HCT116 (cell line): ENCODE measurements around the gene SH3PXD2A. TPM values are rescaled to one million over a fixed set of nuclear protein-coding genes. Genes with fewer than 3 reads are reported as not detected.
"Not testable (repeated sequence)": the region's sequence is repeated elsewhere in the genome, so short reads cannot be mapped to it uniquely, and the experiment has no call there.

Experiments
- ATAC-seq: fragments of 200-7000 bp; cut with Tn5 transposase; 2 replicates; pipeline ENCODE4 v1.9.1; 2020; ENCODE audit warnings: mild to moderate bottlenecking, moderate library complexity
- BruUV-seq: library from RNA; stranded (reverse); fragments of 400-500 nt; replicated peaks from 2 replicates; lab custom pipeline; 2021; lab: Mats Ljungman, UMichigan
- CTCF ChIA-PET: fragments of 300-600 bp; sonication (Branson Sonifier 250); formaldehyde crosslinking; loops from one replicate; lab custom pipeline; 2021; ENCODE audit warnings: antibody characterized with exemption; lab: Charles Lee
- POLR2A ChIA-PET: fragments of 300-600, 350-600 bp; sonication (Branson Sonifier 250); formaldehyde crosslinking; loops from one replicate; lab custom pipeline; 2021; ENCODE audit warnings: antibody characterized with exemption; lab: Charles Lee
- RAD21 ChIA-PET, 2 experiments: fragments of 300-600 bp; sonication (Branson Sonifier 250); formaldehyde crosslinking; loops; one replicate each; lab custom pipeline; 2023; ENCODE audit warnings: low total read pairs in 2 of 2; ENCODE audit not compliant: uncharacterized antibody in 2 of 2, unreplicated experiment in 2 of 2, low non-redundant PET in 1 of 2; lab: Charles Lee
- DNase-seq: peaks from one replicate; pipeline ENCODE4 v3.0.0-alpha.2; 2010; ENCODE audit warnings: low read depth, low spot score
- H2AFZ ChIP-seq: fragments of 200-600 bp; shearing (Covaris generic), sonication (generic); 2 replicates; pipeline ENCODE4 v1.6.1; 2017; ENCODE audit warnings: low read depth, mixed run types, mixed read lengths, antibody characterized with exemption, low read length; ENCODE audit not compliant: poor library complexity, severe bottlenecking
- H3K27ac ChIP-seq: 2 replicates; pipeline ENCODE4 v1.5.1; 2012; ENCODE audit warnings: low read depth, low read length
- H3K27me3 ChIP-seq: fragments of 200-600 bp; sonication (generic); 2 replicates; pipeline ENCODE4 v1.6.1; 2016; ENCODE audit warnings: mixed run types, low read length, mixed read lengths; ENCODE audit not compliant: insufficient read depth
- H3K36me3 ChIP-seq, 2 experiments: fragments of 200-500 bp in 1 of 2; fragments of 200-600 bp in 1 of 2; sonication (Bioruptor generic) in 1 of 2; sonication (generic) in 1 of 2; 2 replicates each; pipeline versions ENCODE4 v1.5.1 to v1.6.1; 2014 to 2016; ENCODE audit warnings: low read length in 2 of 2, inconsistent platforms in 1 of 2, mixed read lengths in 1 of 2, mixed run types in 1 of 2; ENCODE audit not compliant: insufficient read depth in 2 of 2, control insufficient read depth in 1 of 2
- H3K4me1 ChIP-seq, 2 experiments: fragments of 200-600 bp in 1 of 2; sonication (generic) in 1 of 2; 2 replicates each; pipeline versions ENCODE4 v1.5.1 to v1.6.1; 2012 to 2017; ENCODE audit warnings: low read length in 2 of 2, inconsistent platforms in 1 of 2, mild to moderate bottlenecking in 1 of 2, mixed read lengths in 1 of 2, mixed run types in 1 of 2, moderate library complexity in 1 of 2; ENCODE audit not compliant: insufficient read depth in 2 of 2, control insufficient read depth in 1 of 2
- H3K4me2 ChIP-seq: fragments of 200-600 bp; sonication (generic); 2 replicates; pipeline ENCODE4 v1.6.1; 2017; ENCODE audit warnings: mixed run types, low read length, mixed read lengths
- H3K4me3 ChIP-seq, 2 experiments: fragments of 200-600 bp in 1 of 2; sonication (generic) in 1 of 2; replicated peaks in 1 of 2; 2 replicates each; pipeline ENCODE4 v1.5.1; 2011 to 2016; ENCODE audit warnings: low read length in 2 of 2, control low read depth in 1 of 2, low read depth in 1 of 2, mild to moderate bottlenecking in 1 of 2, mixed read lengths in 1 of 2, mixed run types in 1 of 2
- H3K79me2 ChIP-seq: fragments of 200-600 bp; sonication (generic); 2 replicates; pipeline ENCODE4 v1.6.1; 2017; ENCODE audit warnings: mild to moderate bottlenecking, mixed run types, low read length, moderate library complexity, mixed read lengths; ENCODE audit not compliant: insufficient read depth
- H3K9ac ChIP-seq: fragments of 200-600 bp; sonication (generic); 2 replicates; pipeline ENCODE4 v1.6.1; 2016; ENCODE audit warnings: low read length, mixed read lengths
- H3K9me2 ChIP-seq: fragments of 200-600 bp; sonication (generic), shearing (Covaris generic); 2 replicates; pipeline ENCODE4 v1.6.1; 2017; ENCODE audit warnings: mixed run types, mild to moderate bottlenecking, moderate library complexity; ENCODE audit not compliant: insufficient read depth
- H3K9me3 ChIP-seq, 2 experiments: fragments of 200-500 bp in 1 of 2; fragments of 200-600 bp in 1 of 2; sonication (Bioruptor generic) in 1 of 2; sonication (generic) in 1 of 2; 2 replicates each; pipeline ENCODE4 v1.6.1; 2014 to 2017; ENCODE audit warnings: low read length in 2 of 2, mixed read lengths in 2 of 2, inconsistent platforms in 1 of 2, low read depth in 1 of 2, mild to moderate bottlenecking in 1 of 2, mixed run types in 1 of 2, moderate library complexity in 1 of 2; ENCODE audit not compliant: control insufficient read depth in 1 of 2, insufficient read depth in 1 of 2
- H4K20me1 ChIP-seq: fragments of 200-600 bp; sonication (generic), shearing (Covaris generic); 2 replicates; pipeline ENCODE4 v1.6.1; 2017; ENCODE audit warnings: mixed run types, mild to moderate bottlenecking, moderate library complexity; ENCODE audit not compliant: insufficient read depth
- CTCF ChIP-seq, 3 experiments: fragments of 200-600 bp in 1 of 3; sonication (generic) in 1 of 3; IDR thresholded peaks in 2 of 3; conservative IDR thresholded peaks in 1 of 3; 2 replicates each; pipeline ENCODE4 v1.5.1; 2012 to 2017; ENCODE audit warnings: low read depth in 2 of 3, low read length in 2 of 3, antibody characterized with exemption in 1 of 3, borderline replicate concordance in 1 of 3, control low read depth in 1 of 3, mild to moderate bottlenecking in 1 of 3, mixed read lengths in 1 of 3, mixed run types in 1 of 3, moderate library complexity in 1 of 3; ENCODE audit not compliant: insufficient read depth in 1 of 3
- RAD21 ChIP-seq: IDR thresholded peaks from 2 replicates; pipeline ENCODE4 v1.6.1; 2012; ENCODE audit warnings: low read depth, mild to moderate bottlenecking
- YY1 ChIP-seq: IDR thresholded peaks from 2 replicates; pipeline ENCODE4 v1.6.1; 2011; ENCODE audit warnings: low read length, low read depth, moderate library complexity, mild to moderate bottlenecking; ENCODE audit not compliant: insufficient replicate concordance; ENCODE audit errors: extremely low read depth
- intact Hi-C: fragments of 100-400 bp; cut with micrococcal nuclease; formaldehyde crosslinking; loops from 2 replicates; pipeline ENCODE4 v1.10.0; 2022
- total RNA-seq: library from RNA; stranded (reverse); gene quantifications from one replicate; pipeline ENCODE4 v1.2.1, GENCODE V29; 2021; ENCODE audit not compliant: unreplicated experiment
- TF ChIP-seq, protein P1 (sequence below): IDR thresholded peaks from 2 replicates; pipeline ENCODE4 v1.6.1; 2012

SH3PXD2A gene
- total RNA-seq, 1 experiment from 2014 or later: 8.7 TPM

- RAD21 ChIA-PET: interaction anchor here in 1 of 2 experiments (0.6 to 0.7 kb wide), 3 partner anchors 27 to 330 kb away, joined by 3 read pairs; no protein-coding TSS in a partner anchor
- POLR2A ChIA-PET, H3K9ac ChIP-seq, H3K9me3 ChIP-seq, ATAC-seq, H3K79me2 ChIP-seq, BruUV-seq, H4K20me1 ChIP-seq, H3K4me2 ChIP-seq, DNase-seq, H3K9me2 ChIP-seq, intact Hi-C loops, H3K27me3 ChIP-seq, H3K4me1 ChIP-seq, H3K27ac ChIP-seq, H3K4me3 ChIP-seq, H2AFZ ChIP-seq, H3K36me3 ChIP-seq: not testable (repeated sequence)
- CTCF ChIA-PET: interaction anchor here (0.5 to 2.8 kb wide), 9 partner anchors 9 to 107 kb away, joined by 3 to 27 read pairs (median 4); no protein-coding TSS in a partner anchor
Measured at GRCh38 chr10:103606097-103606438, 249.3 kb downstream of the SH3PXD2A start.

GRCh38 chr10:103605359-103606096 lies 249.8 kb downstream of the SH3PXD2A start:
- Histone ChIP-seq H3K36me3 (no peaks in the 10 kb centered on the region), H3K9me2 (no peaks in the 10 kb centered on the region)
- CTCF ChIA-PET: interaction anchor here (0.7 to 2.8 kb wide), 8 partner anchors 9 to 107 kb away, joined by 3 to 27 read pairs (median 4); no protein-coding TSS in a partner anchor
- TF ChIP-seq YY1 (no peak), CTCF (IDR thresholded peaks at IDR 0.05 in 2 of 3, conservative IDR thresholded peaks at IDR 0.05 in 1 of 3; ENCODE audit: borderline replicate concordance in 1 of 3, insufficient read depth in 1 of 3, low read depth in 2 of 3, low read length in 2 of 3) (peak; percentile 67 to 93 (median 92); a peak in 5 of 6 replicates), RAD21 (peak; percentile 77)
- TF ChIP-seq, protein P1, sequence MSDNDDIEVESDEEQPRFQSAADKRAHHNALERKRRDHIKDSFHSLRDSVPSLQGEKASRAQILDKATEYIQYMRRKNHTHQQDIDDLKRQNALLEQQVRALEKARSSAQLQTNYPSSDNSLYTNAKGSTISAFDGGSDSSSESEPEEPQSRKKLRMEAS: no peak
- TF ChIP-seq, all 23 proteins: peak for 2
- H3K9me3 ChIP-seq: no peaks in the 10 kb centered on the region
- POLR2A ChIA-PET: no interaction called here
- no TSS peak for BruUV-seq
- no peak overlapping the region for H3K27ac ChIP-seq
- intact Hi-C loops: no loop called here
- no peaks in the 10 kb centered on the region for H3K4me1 ChIP-seq
- H3K4me2 ChIP-seq: no peak overlapping the region
- no peaks in the 10 kb centered on the region for H3K27me3 ChIP-seq
- peak; percentile 84 for ATAC-seq
- no peaks in the 10 kb centered on the region for H4K20me1 ChIP-seq
- RAD21 ChIA-PET: interaction anchor here in 1 of 2 experiments (0.6 to 0.7 kb wide), 3 partner anchors 28 to 331 kb away, joined by 3 read pairs; no protein-coding TSS in a partner anchor
- peak; percentile 28 for DNase-seq
- H3K79me2 ChIP-seq: no peaks in the 10 kb centered on the region
- no peak overlapping the region for H3K4me3 ChIP-seq
- H2AFZ ChIP-seq: no peak overlapping the region
- no peak overlapping the region for H3K9ac ChIP-seq
